Sigmoid colon (tissue), 4 donors: ENCODE data around the gene CBY2.

Source experiments
- CTCF ChIP-seq, 4 experiments: fragments of 450-650 bp in 3 of 4; fragments of 200-600 bp in 1 of 4; IDR thresholded peaks; one replicate each; pipeline ENCODE4 v1.5.1; 2016 to 2019; ENCODE audit warnings: antibody characterized with exemption in 4 of 4, mild to moderate bottlenecking in 3 of 4, moderate library complexity in 2 of 4
- POLR2A ChIP-seq, 2 donors: fragments of 450-650 bp; IDR thresholded peaks; one replicate each; pipeline ENCODE4 v1.6.1; 2016; ENCODE audit warnings: antibody characterized with exemption in 2 of 2, mild to moderate bottlenecking in 2 of 2, moderate library complexity in 2 of 2
- POLR2AphosphoS5 ChIP-seq, 4 donors: sonication (generic); formaldehyde crosslinking; IDR thresholded peaks; one replicate each; pipeline ENCODE4 v1.6.1; 2017; ENCODE audit warnings: antibody characterized with exemption in 4 of 4

- TF ChIP-seq CTCF (IDR thresholded peaks at IDR 0.05) (no peak), POLR2A (IDR thresholded peaks at IDR 0.05) (no peak), POLR2AphosphoS5 (IDR thresholded peaks at IDR 0.05) (no peak)
Measured at GRCh38 chr13:45683701-45684100, 18.4 kb upstream of the CBY2 start.
